ENCODE results near the gene KCTD13. TPM values are rescaled to one million over a fixed set of nuclear protein-coding genes. Genes with fewer than 3 reads are reported as not detected.
"Not testable (repeated sequence)": the region's sequence is repeated elsewhere in the genome, so short reads cannot be mapped to it uniquely, and the experiment has no call there.

Gene KCTD13
- total RNA-seq, 1 experiment from 2014 or later = 18.5 TPM

GRCh38 chr16:29961479-29962343 is 35.7 kb upstream of the KCTD13 start, which contains the start of gene TMEM219 (continued):
- TF ChIP-seq, protein P1, sequence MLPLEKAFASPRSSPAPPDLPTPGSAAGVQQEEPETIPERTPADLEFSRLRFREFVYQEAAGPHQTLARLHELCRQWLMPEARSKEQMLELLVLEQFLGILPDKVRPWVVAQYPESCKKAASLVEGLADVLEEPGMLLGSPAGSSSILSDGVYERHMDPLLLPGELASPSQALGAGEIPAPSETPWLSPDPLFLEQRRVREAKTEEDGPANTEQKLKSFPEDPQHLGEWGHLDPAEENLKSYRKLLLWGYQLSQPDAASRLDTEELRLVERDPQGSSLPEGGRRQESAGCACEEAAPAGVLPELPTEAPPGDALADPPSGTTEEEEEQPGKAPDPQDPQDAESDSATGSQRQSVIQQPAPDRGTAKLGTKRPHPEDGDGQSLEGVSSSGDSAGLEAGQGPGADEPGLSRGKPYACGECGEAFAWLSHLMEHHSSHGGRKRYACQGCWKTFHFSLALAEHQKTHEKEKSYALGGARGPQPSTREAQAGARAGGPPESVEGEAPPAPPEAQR (CRISPR knock-in tag; IDR thresholded peaks at IDR 0.05) = no peak
- 0 out of 2 replicates have a peak, but pooled peaks have one; percentile 26 for TF ChIP-seq FOXP1 (CRISPR knock-in tag; IDR thresholded peaks at IDR 0.05; ENCODE audit: borderline replicate concordance)
- no peak for TF ChIP-seq IRF2 (CRISPR knock-in tag; IDR thresholded peaks at IDR 0.05; ENCODE audit: borderline replicate concordance, low read depth)
- TF ChIP-seq, protein P2, sequence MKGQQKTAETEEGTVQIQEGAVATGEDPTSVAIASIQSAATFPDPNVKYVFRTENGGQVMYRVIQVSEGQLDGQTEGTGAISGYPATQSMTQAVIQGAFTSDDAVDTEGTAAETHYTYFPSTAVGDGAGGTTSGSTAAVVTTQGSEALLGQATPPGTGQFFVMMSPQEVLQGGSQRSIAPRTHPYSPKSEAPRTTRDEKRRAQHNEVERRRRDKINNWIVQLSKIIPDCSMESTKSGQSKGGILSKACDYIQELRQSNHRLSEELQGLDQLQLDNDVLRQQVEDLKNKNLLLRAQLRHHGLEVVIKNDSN (CRISPR knock-in tag; IDR thresholded peaks at IDR 0.05) = peak; percentile 45; the same call in 1 of the 2 replicates
- 0 out of 2 replicates have a peak, but pooled peaks have one; percentile 22 for TF ChIP-seq CREM (CRISPR knock-in tag; IDR thresholded peaks at IDR 0.05)
- no peak for TF ChIP-seq ZNF416 (CRISPR knock-in tag; IDR thresholded peaks at IDR 0.05)

- CTCF ChIA-PET = interaction anchor here (0.7 to 2.7 kb wide), 20 partner anchors 8 to 884 kb away, joined by 3 to 25 read pairs (median 4); partner anchors contain the start of genes ALDOA, KCTD13, TAOK2 and TBX6
These were observed 35.1 kb upstream of the KCTD13 start for GRCh38 chr16:29961127-29961478.

GRCh38 chr16:29959821-29960220 is 33.8 kb upstream of the KCTD13 start:
- CTCF ChIA-PET = interaction anchor here (1.1 to 2.3 kb wide), 2 partner anchors 14 to 72 kb away, joined by 3 to 13 read pairs; partner anchors contain the start of genes TAOK2 and TLCD3B
- peaks cover 12% of the 10 kb centered on the region for H3K27me3 Mint-ChIP-seq (ENCODE audit: low read depth)

More at GRCh38 chr16:29961127-29961478, 35.1 kb upstream of the KCTD13 start:
- ATAC-seq = no peak
- Mint-ChIP-seq H3K4me3 (peak overlapping the region; percentile 76), H3K4me1 (peaks cover 13% of the 10 kb centered on the region), H3K27me3 (ENCODE audit: low read depth) (peaks cover 12% of the 10 kb centered on the region), H3K9me3 (no peaks in the 10 kb centered on the region), H3K36me3 (peaks cover 1% of the 10 kb centered on the region), H3K27ac (peak overlapping the region; percentile 47; the same call in 1 of the 2 replicates)
- no peak for DNase-seq (ENCODE audit: low spot score)
- TF ChIP-seq, protein P3, sequence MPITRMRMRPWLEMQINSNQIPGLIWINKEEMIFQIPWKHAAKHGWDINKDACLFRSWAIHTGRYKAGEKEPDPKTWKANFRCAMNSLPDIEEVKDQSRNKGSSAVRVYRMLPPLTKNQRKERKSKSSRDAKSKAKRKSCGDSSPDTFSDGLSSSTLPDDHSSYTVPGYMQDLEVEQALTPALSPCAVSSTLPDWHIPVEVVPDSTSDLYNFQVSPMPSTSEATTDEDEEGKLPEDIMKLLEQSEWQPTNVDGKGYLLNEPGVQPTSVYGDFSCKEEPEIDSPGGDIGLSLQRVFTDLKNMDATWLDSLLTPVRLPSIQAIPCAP (CRISPR knock-in tag; IDR thresholded peaks at IDR 0.05) = no peak
- TF ChIP-seq OVOL2 (CRISPR knock-in tag; IDR thresholded peaks at IDR 0.05; ENCODE audit: borderline replicate concordance) (no peak), RORB (CRISPR knock-in tag; IDR thresholded peaks at IDR 0.05) (no peak)
- POLR2A ChIA-PET = interaction anchor here (0.6 to 2.5 kb wide), 8 partner anchors 12 to 131 kb away, joined by 3 to 17 read pairs (median 5); partner anchors contain the start of genes KCTD13, SEZ6L2 and TBX6

GRCh38 chr16:29959293-29959692 is 33.3 kb upstream of the KCTD13 start:
- H3K36me3 Mint-ChIP-seq = no peaks in the 10 kb centered on the region
- H3K4me3 Mint-ChIP-seq = no peak overlapping the region
- H3K27ac Mint-ChIP-seq = no peak overlapping the region
- ChIA-PET CTCF (interaction anchor here (1.1 kb wide), 1 partner anchor 14 kb away, joined by 3 read pairs; the partner anchor contains the start of gene TAOK2), POLR2A (no interaction called here)
- peaks cover 12% of the 10 kb centered on the region for H3K27me3 Mint-ChIP-seq (ENCODE audit: low read depth)
- ATAC-seq (no peak), DNase-seq (ENCODE audit: low spot score) (no peak)
- no peaks in the 10 kb centered on the region for H3K9me3 Mint-ChIP-seq
- H3K4me1 Mint-ChIP-seq = peaks cover 13% of the 10 kb centered on the region
- TF ChIP-seq PRRX2 (CRISPR knock-in tag; IDR thresholded peaks at IDR 0.05) (no peak), FOXP1 (CRISPR knock-in tag; IDR thresholded peaks at IDR 0.05; ENCODE audit: borderline replicate concordance) (no peak), HMGA2 (CRISPR knock-in tag; IDR thresholded peaks at IDR 0.05) (no peak), ESRRA (CRISPR knock-in tag; IDR thresholded peaks at IDR 0.05; ENCODE audit: borderline replicate concordance) (no peak), ATF6 (CRISPR knock-in tag; IDR thresholded peaks at IDR 0.05) (no peak), ZNF263 (CRISPR knock-in tag; IDR thresholded peaks at IDR 0.05; ENCODE audit: low read depth) (no peak), RELA (CRISPR knock-in tag; IDR thresholded peaks at IDR 0.05; ENCODE audit: borderline replicate concordance) (no peak), NFE2L1 (CRISPR knock-in tag; IDR thresholded peaks at IDR 0.05) (no peak), ERG (CRISPR knock-in tag; IDR thresholded peaks at IDR 0.05) (no peak)
- TF ChIP-seq, protein P4, sequence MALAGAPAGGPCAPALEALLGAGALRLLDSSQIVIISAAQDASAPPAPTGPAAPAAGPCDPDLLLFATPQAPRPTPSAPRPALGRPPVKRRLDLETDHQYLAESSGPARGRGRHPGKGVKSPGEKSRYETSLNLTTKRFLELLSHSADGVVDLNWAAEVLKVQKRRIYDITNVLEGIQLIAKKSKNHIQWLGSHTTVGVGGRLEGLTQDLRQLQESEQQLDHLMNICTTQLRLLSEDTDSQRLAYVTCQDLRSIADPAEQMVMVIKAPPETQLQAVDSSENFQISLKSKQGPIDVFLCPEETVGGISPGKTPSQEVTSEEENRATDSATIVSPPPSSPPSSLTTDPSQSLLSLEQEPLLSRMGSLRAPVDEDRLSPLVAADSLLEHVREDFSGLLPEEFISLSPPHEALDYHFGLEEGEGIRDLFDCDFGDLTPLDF (CRISPR knock-in tag; IDR thresholded peaks at IDR 0.05) = no peak
- TF ChIP-seq, protein P5, sequence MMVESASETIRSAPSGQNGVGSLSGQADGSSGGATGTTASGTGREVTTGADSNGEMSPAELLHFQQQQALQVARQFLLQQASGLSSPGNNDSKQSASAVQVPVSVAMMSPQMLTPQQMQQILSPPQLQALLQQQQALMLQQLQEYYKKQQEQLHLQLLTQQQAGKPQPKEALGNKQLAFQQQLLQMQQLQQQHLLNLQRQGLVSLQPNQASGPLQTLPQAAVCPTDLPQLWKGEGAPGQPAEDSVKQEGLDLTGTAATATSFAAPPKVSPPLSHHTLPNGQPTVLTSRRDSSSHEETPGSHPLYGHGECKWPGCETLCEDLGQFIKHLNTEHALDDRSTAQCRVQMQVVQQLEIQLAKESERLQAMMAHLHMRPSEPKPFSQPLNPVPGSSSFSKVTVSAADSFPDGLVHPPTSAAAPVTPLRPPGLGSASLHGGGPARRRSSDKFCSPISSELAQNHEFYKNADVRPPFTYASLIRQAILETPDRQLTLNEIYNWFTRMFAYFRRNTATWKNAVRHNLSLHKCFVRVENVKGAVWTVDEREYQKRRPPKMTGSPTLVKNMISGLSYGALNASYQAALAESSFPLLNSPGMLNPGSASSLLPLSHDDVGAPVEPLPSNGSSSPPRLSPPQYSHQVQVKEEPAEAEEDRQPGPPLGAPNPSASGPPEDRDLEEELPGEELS (CRISPR knock-in tag; IDR thresholded peaks at IDR 0.05) = no peak

More at GRCh38 chr16:29959821-29960220, 33.8 kb upstream of the KCTD13 start:
- H3K4me3 Mint-ChIP-seq; ATAC-seq; POLR2A ChIA-PET; H3K9me3 Mint-ChIP-seq; DNase-seq (ENCODE audit: low spot score); H3K36me3 Mint-ChIP-seq; H3K27ac Mint-ChIP-seq: not testable (repeated sequence)
- peaks cover 13% of the 10 kb centered on the region for H3K4me1 Mint-ChIP-seq

All from WTC11 (cell line).